CD4-positive, alpha-beta T cell (primary cell): ENCODE data around the gene IL17REL. TPM values are rescaled to one million over a fixed set of nuclear protein-coding genes. Genes with fewer than 3 reads are reported as not detected.

Experiments
- ATAC-seq: fragments of 200-7000 bp; cut with Tn5 transposase; one replicate; pipeline ENCODE4 v1.10.0; 2022; ENCODE audit warnings: mild to moderate bottlenecking; ENCODE audit not compliant: poor library complexity
- CTCF ChIA-PET: fragments of 350-600 bp; sonication (Branson Sonifier 250); formaldehyde crosslinking; loops from one replicate; lab custom pipeline; 2021; ENCODE audit warnings: antibody characterized with exemption, inconsistent platforms; lab: Charles Lee
- POLR2A ChIA-PET: fragments of 350-600 bp; sonication (Branson Sonifier 250); formaldehyde crosslinking; loops from one replicate; lab custom pipeline; 2021; ENCODE audit warnings: antibody characterized with exemption, inconsistent platforms; lab: Charles Lee
- DNase-seq, 14 experiments: peaks; one replicate each; pipeline ENCODE4 v3.0.0-alpha.2; 2013 to 2020; ENCODE audit warnings: mixed read lengths in 2 of 14
- H3K27ac ChIP-seq, 2 donors: one replicate each; pipeline versions ENCODE4 v1.5.1 to v1.7.0; 2013; ENCODE audit warnings: low read length in 2 of 2, low read depth in 1 of 2, mild to moderate bottlenecking in 1 of 2
- H3K27me3 ChIP-seq, 2 experiments: 1 replicate in 1 of 2; 2 replicates in 1 of 2; pipeline versions ENCODE4 v1.6.1 to v1.7.0; 2013; ENCODE audit warnings: low read length in 2 of 2, control low read depth in 1 of 2, mild to moderate bottlenecking in 1 of 2, moderate library complexity in 1 of 2; ENCODE audit not compliant: insufficient read depth in 2 of 2, control insufficient read depth in 1 of 2
- H3K36me3 ChIP-seq: one replicate; pipeline ENCODE4 v1.6.1; 2013; ENCODE audit warnings: low read length, control low read depth; ENCODE audit not compliant: insufficient read depth
- H3K4me1 ChIP-seq: one replicate; pipeline ENCODE4 v1.6.1; 2013; ENCODE audit warnings: low read length, control low read depth; ENCODE audit not compliant: insufficient read depth
- H3K4me3 ChIP-seq: one replicate; pipeline ENCODE4 v1.5.1; 2013; ENCODE audit warnings: mild to moderate bottlenecking, low read length, moderate library complexity
- H3K9me3 ChIP-seq, 2 experiments: 1 replicate in 1 of 2; 2 replicates in 1 of 2; pipeline versions ENCODE4 v1.6.1 to v1.7.0; 2013; ENCODE audit warnings: low read length in 2 of 2, mild to moderate bottlenecking in 2 of 2, control low read depth in 1 of 2, moderate library complexity in 1 of 2; ENCODE audit not compliant: control insufficient read depth in 1 of 2, insufficient read depth in 1 of 2
- H3K27ac Mint-ChIP-seq: one replicate; pipeline ENCODE4 v1.8.0; 2020; ENCODE audit warnings: mixed read lengths
- H3K27me3 Mint-ChIP-seq: one replicate; pipeline ENCODE4 v1.8.0; 2021; ENCODE audit warnings: mixed read lengths
- H3K36me3 Mint-ChIP-seq: one replicate; pipeline ENCODE4 v1.8.0; 2021; ENCODE audit warnings: low read depth, mixed read lengths
- H3K4me1 Mint-ChIP-seq: one replicate; pipeline ENCODE4 v1.8.0; 2021; ENCODE audit warnings: low read depth, mixed read lengths
- H3K4me3 Mint-ChIP-seq: one replicate; pipeline ENCODE4 v1.8.0; 2020; ENCODE audit warnings: mild to moderate bottlenecking, mixed read lengths
- H3K9me3 Mint-ChIP-seq: one replicate; pipeline ENCODE4 v1.8.0; 2020; ENCODE audit warnings: mixed read lengths
- CTCF ChIP-seq: fragments of 200-600 bp; IDR thresholded peaks from one replicate; pipeline ENCODE4 v1.8.0; 2022; ENCODE audit warnings: antibody characterized with exemption, mild to moderate bottlenecking
- intact Hi-C, 2 experiments: fragments of 100-400 bp; cut with DNase I in 1 of 2; cut with micrococcal nuclease in 1 of 2; formaldehyde crosslinking; loops; one replicate each; pipeline versions ENCODE4 v1.15.1 to v1.9.0; 2023 to 2025; cut with DNase I, micrococcal nuclease
- total RNA-seq, 174 experiments: library from RNA in 2 of 174; stranded (reverse) in 2 of 174; gene quantifications; one replicate each; pipeline ENCODE4 v1.2.3 and lab custom pipeline; 2021 to 2026

Gene IL17REL
- total RNA-seq, 2 experiments from 2014 or later: not detected

- Histone ChIP-seq H3K36me3 (no peaks in the 10 kb centered on the region), H3K27me3 (peaks cover 4 to 5% of the 10 kb centered on the region in 2 experiments), H3K9me3 (no peaks in the 10 kb centered on the region), H3K4me1 (peaks cover 10% of the 10 kb centered on the region), H3K27ac (no peak overlapping the region), H3K4me3 (no peak overlapping the region)
- no peak for TF ChIP-seq CTCF
- H3K9me3 Mint-ChIP-seq: no peaks in the 10 kb centered on the region
- CTCF ChIA-PET: no interaction called here
- ATAC-seq: no peak
- peaks cover 21% of the 10 kb centered on the region for H3K27me3 Mint-ChIP-seq
- H3K27ac Mint-ChIP-seq: no peak overlapping the region
- POLR2A ChIA-PET: no interaction called here
- intact Hi-C loops: no loop called here
- no peak for DNase-seq
- no peak overlapping the region for H3K4me3 Mint-ChIP-seq
- peaks cover 8% of the 10 kb centered on the region for H3K4me1 Mint-ChIP-seq
- no peaks in the 10 kb centered on the region for H3K36me3 Mint-ChIP-seq
Observed at GRCh38 chr22:50046481-50047245, 34.1 kb upstream of the IL17REL start.

- Histone ChIP-seq H3K27me3 (peaks cover 4 to 5% of the 10 kb centered on the region in 2 experiments), H3K4me3 (no peak overlapping the region), H3K27ac (no peak overlapping the region), H3K9me3 (no peaks in the 10 kb centered on the region), H3K36me3 (no peaks in the 10 kb centered on the region), H3K4me1 (peaks cover 10% of the 10 kb centered on the region)
- Mint-ChIP-seq H3K27me3 (peaks cover 21% of the 10 kb centered on the region), H3K4me1 (peaks cover 8% of the 10 kb centered on the region), H3K9me3 (no peaks in the 10 kb centered on the region), H3K4me3 (no peak overlapping the region), H3K27ac (no peak overlapping the region), H3K36me3 (no peaks in the 10 kb centered on the region)
- CTCF ChIA-PET: interaction anchor here (0.6 kb wide), 1 partner anchor 160 kb away, joined by 3 read pairs; no protein-coding TSS in a partner anchor
- no peak for ATAC-seq
- intact Hi-C loops: no loop called here
- POLR2A ChIA-PET: no interaction called here
- DNase-seq: no peak
- TF ChIP-seq CTCF: no peak
Observed at GRCh38 chr22:50046019-50046415, 33.5 kb upstream of the IL17REL start.

- CTCF ChIA-PET: interaction anchor here (0.6 kb wide), 1 partner anchor 161 kb away, joined by 3 read pairs; no protein-coding TSS in a partner anchor
- Mint-ChIP-seq H3K27me3 (peaks cover 16% of the 10 kb centered on the region), H3K4me3 (no peak overlapping the region), H3K9me3 (no peaks in the 10 kb centered on the region), H3K4me1 (peaks cover 8% of the 10 kb centered on the region), H3K27ac (no peak overlapping the region), H3K36me3 (no peaks in the 10 kb centered on the region)
- Histone ChIP-seq H3K4me1 (peaks cover 10% of the 10 kb centered on the region), H3K27me3 (peaks cover 4 to 5% of the 10 kb centered on the region in 2 experiments), H3K4me3 (no peak overlapping the region), H3K36me3 (no peaks in the 10 kb centered on the region), H3K27ac (no peak overlapping the region), H3K9me3 (no peaks in the 10 kb centered on the region)
- intact Hi-C loops: no loop called here
- POLR2A ChIA-PET: no interaction called here
- no peak for TF ChIP-seq CTCF
- DNase-seq (no peak), ATAC-seq (no peak)
Observed at GRCh38 chr22:50045211-50046018, 32.9 kb upstream of the IL17REL start.
